Stimulated activated CD4-positive, alpha-beta T cell treated with anti-CD3 and anti-CD28 coated beads, TNF-alpha, amount 100 ng/mL, for 4 hours (primary cell): ENCODE data around the gene FBXW5.

ENCODE experiments used
- DNase-seq, 3 experiments: peaks; one replicate each; pipeline ENCODE4 v3.0.0-alpha.2; 2020; ENCODE audit warnings: low read depth in 3 of 3

FBXW5 gene

GRCh38 chr9:136944519-136945332, at the start of gene FBXW5, which contains the start of gene C8G:
Gene FBXW5 (minus strand): TSS chr9:136944738. CDS start chr9:136944083, 655 bp downstream.
Gene C8G (plus strand): TSS chr9:136945243. CDS start chr9:136945321, 78 bp downstream.
- DNase-seq = peak; percentile 82 to 91 (median 90)

GRCh38 chr9:136992819-136993369, 48.4 kb upstream of the FBXW5 start:
- no peak for DNase-seq

GRCh38 chr9:136991993-136992818, 47.7 kb upstream of the FBXW5 start, which contains the start of gene PAXX:
Gene PAXX (plus strand): TSS chr9:136992422. CDS start chr9:136992444, 22 bp downstream.
- DNase-seq = peak; percentile 89 to 96 (median 90)

- DNase-seq = no peak
Measured at GRCh38 chr9:136990242-136990911, 45.8 kb upstream of the FBXW5 start.

GRCh38 chr9:136988872-136989271, 44.3 kb upstream of the FBXW5 start:
- DNase-seq = no peak

- DNase-seq = no peak
Measured at GRCh38 chr9:136985853-136986252, 41.3 kb upstream of the FBXW5 start.

GRCh38 chr9:136985027-136985602, 40.6 kb upstream of the FBXW5 start:
- DNase-seq = no peak

- DNase-seq = no peak
Measured at GRCh38 chr9:136984464-136985026, 40.0 kb upstream of the FBXW5 start.

- no peak for DNase-seq
Measured at GRCh38 chr9:136983656-136984314, 39.2 kb upstream of the FBXW5 start.

GRCh38 chr9:136983167-136983566, 38.6 kb upstream of the FBXW5 start:
- no peak for DNase-seq

- no peak for DNase-seq
Measured at GRCh38 chr9:136982232-136983051, 37.9 kb upstream of the FBXW5 start, which contains the start of gene LCNL1. Gene LCNL1 (plus strand): TSS chr9:136982993. CDS start chr9:136983587, 594 bp downstream.

- no peak for DNase-seq
Measured at GRCh38 chr9:136981588-136982231, 37.2 kb upstream of the FBXW5 start.

GRCh38 chr9:136980669-136981478, 36.3 kb upstream of the FBXW5 start:
- no peak for DNase-seq

- no peak for DNase-seq
Measured at GRCh38 chr9:136979769-136980587, 35.4 kb upstream of the FBXW5 start.

GRCh38 chr9:136978865-136979544, 34.5 kb upstream of the FBXW5 start:
- no peak for DNase-seq

GRCh38 chr9:136978073-136978864, 33.7 kb upstream of the FBXW5 start:
- DNase-seq = peak; percentile 36 to 63 (median 39)
